ENCODE measurements around the gene HIP1R.
"Not testable (repeated sequence)": the region's sequence is repeated elsewhere in the genome, so short reads cannot be mapped to it uniquely, and the experiment has no call there.

Gene HIP1R

GRCh38 chr12:122893208-122894153 lies 58.2 kb downstream of the HIP1R start:
- no peak for DNase-seq (ENCODE audit: low read depth in 3 of 3)

- no peak for DNase-seq (ENCODE audit: low read depth in 3 of 3)
Observed at GRCh38 chr12:122894193-122895121, 59.2 kb downstream of the HIP1R start.

- no peak for DNase-seq (ENCODE audit: low read depth in 3 of 3)
Observed at GRCh38 chr12:122895320-122895703, 60.1 kb downstream of the HIP1R start.

- peak; percentile 64 to 81 (median 77) for DNase-seq (ENCODE audit: low read depth in 3 of 3)
Observed at GRCh38 chr12:122895704-122896636, 60.7 kb downstream of the HIP1R start, which contains the start of gene VPS37B. VPS37B (minus strand) TSS chr12:122896124; CDS start chr12:122896062, 62 bp downstream.

GRCh38 chr12:122896662-122897061 lies 61.4 kb downstream of the HIP1R start:
- DNase-seq (ENCODE audit: low read depth in 3 of 3): no peak

GRCh38 chr12:122899887-122900286 lies 64.6 kb downstream of the HIP1R start:
- DNase-seq (ENCODE audit: low read depth in 3 of 3): no peak

- DNase-seq (ENCODE audit: low read depth in 3 of 3): no peak
Observed at GRCh38 chr12:122902854-122903692, 67.8 kb downstream of the HIP1R start.

GRCh38 chr12:122903693-122904034 lies 68.4 kb downstream of the HIP1R start:
- no peak for DNase-seq (ENCODE audit: low read depth in 3 of 3)

- DNase-seq (ENCODE audit: low read depth in 3 of 3): not testable (repeated sequence)
Observed at GRCh38 chr12:122905258-122905657, 70.0 kb downstream of the HIP1R start.

GRCh38 chr12:122908915-122909314 lies 73.7 kb downstream of the HIP1R start:
- DNase-seq (ENCODE audit: low read depth in 3 of 3): no peak

GRCh38 chr12:122909442-122910288 lies 74.4 kb downstream of the HIP1R start:
- no peak for DNase-seq (ENCODE audit: low read depth in 3 of 3)

All from stimulated activated CD4-positive, alpha-beta T cell treated with anti-CD3 and anti-CD28 coated beads, TNF-alpha, amount 100 ng/mL, for 48 hours (primary cell).